HCT116 (cell line): ENCODE measurements around the gene DPYD. TPM values are rescaled to one million over a fixed set of nuclear protein-coding genes. Genes with fewer than 3 reads are reported as not detected.

Experiments
- ATAC-seq: fragments of 200-7000 bp; cut with Tn5 transposase; 2 replicates; pipeline ENCODE4 v1.9.1; 2020; ENCODE audit warnings: mild to moderate bottlenecking, moderate library complexity
- BruUV-seq: library from RNA; stranded (reverse); fragments of 400-500 nt; replicated peaks from 2 replicates; lab custom pipeline; 2021; lab: Mats Ljungman, UMichigan
- CTCF ChIA-PET: fragments of 300-600 bp; sonication (Branson Sonifier 250); formaldehyde crosslinking; loops from one replicate; lab custom pipeline; 2021; ENCODE audit warnings: antibody characterized with exemption; lab: Charles Lee
- POLR2A ChIA-PET: fragments of 300-600, 350-600 bp; sonication (Branson Sonifier 250); formaldehyde crosslinking; loops from one replicate; lab custom pipeline; 2021; ENCODE audit warnings: antibody characterized with exemption; lab: Charles Lee
- RAD21 ChIA-PET, 2 experiments: fragments of 300-600 bp; sonication (Branson Sonifier 250); formaldehyde crosslinking; loops; one replicate each; lab custom pipeline; 2023; ENCODE audit warnings: low total read pairs in 2 of 2; ENCODE audit not compliant: uncharacterized antibody in 2 of 2, unreplicated experiment in 2 of 2, low non-redundant PET in 1 of 2; lab: Charles Lee
- DNase-seq: peaks from one replicate; pipeline ENCODE4 v3.0.0-alpha.2; 2010; ENCODE audit warnings: low read depth, low spot score
- H2AFZ ChIP-seq: fragments of 200-600 bp; shearing (Covaris generic), sonication (generic); 2 replicates; pipeline ENCODE4 v1.6.1; 2017; ENCODE audit warnings: low read depth, mixed run types, mixed read lengths, antibody characterized with exemption, low read length; ENCODE audit not compliant: poor library complexity, severe bottlenecking
- H3K27ac ChIP-seq: 2 replicates; pipeline ENCODE4 v1.5.1; 2012; ENCODE audit warnings: low read depth, low read length
- H3K27me3 ChIP-seq: fragments of 200-600 bp; sonication (generic); 2 replicates; pipeline ENCODE4 v1.6.1; 2016; ENCODE audit warnings: mixed run types, low read length, mixed read lengths; ENCODE audit not compliant: insufficient read depth
- H3K36me3 ChIP-seq, 2 experiments: fragments of 200-500 bp in 1 of 2; fragments of 200-600 bp in 1 of 2; sonication (Bioruptor generic) in 1 of 2; sonication (generic) in 1 of 2; 2 replicates each; pipeline versions ENCODE4 v1.5.1 to v1.6.1; 2014 to 2016; ENCODE audit warnings: low read length in 2 of 2, inconsistent platforms in 1 of 2, mixed read lengths in 1 of 2, mixed run types in 1 of 2; ENCODE audit not compliant: insufficient read depth in 2 of 2, control insufficient read depth in 1 of 2
- H3K4me1 ChIP-seq, 2 experiments: fragments of 200-600 bp in 1 of 2; sonication (generic) in 1 of 2; 2 replicates each; pipeline versions ENCODE4 v1.5.1 to v1.6.1; 2012 to 2017; ENCODE audit warnings: low read length in 2 of 2, inconsistent platforms in 1 of 2, mild to moderate bottlenecking in 1 of 2, mixed read lengths in 1 of 2, mixed run types in 1 of 2, moderate library complexity in 1 of 2; ENCODE audit not compliant: insufficient read depth in 2 of 2, control insufficient read depth in 1 of 2
- H3K4me2 ChIP-seq: fragments of 200-600 bp; sonication (generic); 2 replicates; pipeline ENCODE4 v1.6.1; 2017; ENCODE audit warnings: mixed run types, low read length, mixed read lengths
- H3K4me3 ChIP-seq, 2 experiments: fragments of 200-600 bp in 1 of 2; sonication (generic) in 1 of 2; replicated peaks in 1 of 2; 2 replicates each; pipeline ENCODE4 v1.5.1; 2011 to 2016; ENCODE audit warnings: low read length in 2 of 2, control low read depth in 1 of 2, low read depth in 1 of 2, mild to moderate bottlenecking in 1 of 2, mixed read lengths in 1 of 2, mixed run types in 1 of 2
- H3K79me2 ChIP-seq: fragments of 200-600 bp; sonication (generic); 2 replicates; pipeline ENCODE4 v1.6.1; 2017; ENCODE audit warnings: mild to moderate bottlenecking, mixed run types, low read length, moderate library complexity, mixed read lengths; ENCODE audit not compliant: insufficient read depth
- H3K9ac ChIP-seq: fragments of 200-600 bp; sonication (generic); 2 replicates; pipeline ENCODE4 v1.6.1; 2016; ENCODE audit warnings: low read length, mixed read lengths
- H3K9me2 ChIP-seq: fragments of 200-600 bp; sonication (generic), shearing (Covaris generic); 2 replicates; pipeline ENCODE4 v1.6.1; 2017; ENCODE audit warnings: mixed run types, mild to moderate bottlenecking, moderate library complexity; ENCODE audit not compliant: insufficient read depth
- H3K9me3 ChIP-seq, 2 experiments: fragments of 200-500 bp in 1 of 2; fragments of 200-600 bp in 1 of 2; sonication (Bioruptor generic) in 1 of 2; sonication (generic) in 1 of 2; 2 replicates each; pipeline ENCODE4 v1.6.1; 2014 to 2017; ENCODE audit warnings: low read length in 2 of 2, mixed read lengths in 2 of 2, inconsistent platforms in 1 of 2, low read depth in 1 of 2, mild to moderate bottlenecking in 1 of 2, mixed run types in 1 of 2, moderate library complexity in 1 of 2; ENCODE audit not compliant: control insufficient read depth in 1 of 2, insufficient read depth in 1 of 2
- H4K20me1 ChIP-seq: fragments of 200-600 bp; sonication (generic), shearing (Covaris generic); 2 replicates; pipeline ENCODE4 v1.6.1; 2017; ENCODE audit warnings: mixed run types, mild to moderate bottlenecking, moderate library complexity; ENCODE audit not compliant: insufficient read depth
- CBX3 ChIP-seq: IDR thresholded peaks from 2 replicates; pipeline ENCODE4 v1.6.1; 2012; ENCODE audit warnings: low read depth
- CEBPB ChIP-seq: IDR thresholded peaks from 2 replicates; pipeline ENCODE4 v1.6.1; 2012; ENCODE audit warnings: low read depth
- EGR1 ChIP-seq: IDR thresholded peaks from 2 replicates; pipeline ENCODE4 v1.6.1; 2012; ENCODE audit warnings: low read depth
- ELF1 ChIP-seq: IDR thresholded peaks from 2 replicates; pipeline ENCODE4 v1.6.1; 2012; ENCODE audit warnings: low read depth, borderline replicate concordance
- EZH2 ChIP-seq: fragments of 200-600 bp; sonication (generic); IDR thresholded peaks from 2 replicates; pipeline ENCODE4 v1.6.1; 2017; ENCODE audit warnings: antibody characterized with exemption, mixed run types
- EZH2phosphoT487 ChIP-seq: fragments of 200-600 bp; IDR thresholded peaks from 2 replicates; pipeline ENCODE4 v1.6.1; 2018; ENCODE audit warnings: antibody characterized with exemption, borderline replicate concordance
- FOSL1 ChIP-seq: IDR thresholded peaks from 2 replicates; pipeline ENCODE4 v1.6.1; 2012; ENCODE audit warnings: low read depth
- JUND ChIP-seq: IDR thresholded peaks from 2 replicates; pipeline ENCODE4 v1.6.1; 2012
- POLR2AphosphoS5 ChIP-seq: IDR thresholded peaks from 2 replicates; pipeline ENCODE4 v1.6.1; 2011; ENCODE audit warnings: mild to moderate bottlenecking, low read depth, low read length, moderate library complexity
- SIN3A ChIP-seq: IDR thresholded peaks from 2 replicates; pipeline ENCODE4 v1.6.1; 2012; ENCODE audit warnings: low read depth
- SP1 ChIP-seq: IDR thresholded peaks from 2 replicates; pipeline ENCODE4 v1.6.1; 2012; ENCODE audit warnings: low read depth
- SRF ChIP-seq: IDR thresholded peaks from 2 replicates; pipeline ENCODE4 v1.6.1; 2012; ENCODE audit warnings: low read depth
- TCF7L2 ChIP-seq: IDR thresholded peaks from 2 replicates; pipeline ENCODE4 v1.7.0; 2011; ENCODE audit warnings: borderline replicate concordance, inconsistent platforms; ENCODE audit not compliant: insufficient read depth, insufficient read length; ENCODE audit errors: extremely low read depth
- YY1 ChIP-seq: IDR thresholded peaks from 2 replicates; pipeline ENCODE4 v1.6.1; 2011; ENCODE audit warnings: low read length, low read depth, moderate library complexity, mild to moderate bottlenecking; ENCODE audit not compliant: insufficient replicate concordance; ENCODE audit errors: extremely low read depth
- ZNF274 ChIP-seq: fragments of 200-500 bp; sonication (Bioruptor generic); IDR thresholded peaks from 2 replicates; pipeline ENCODE4 v1.6.1; 2014; ENCODE audit warnings: mild to moderate bottlenecking, low read depth, low read length, inconsistent platforms
- intact Hi-C: fragments of 100-400 bp; cut with micrococcal nuclease; formaldehyde crosslinking; loops from 2 replicates; pipeline ENCODE4 v1.10.0; 2022
- total RNA-seq: library from RNA; stranded (reverse); gene quantifications from one replicate; pipeline ENCODE4 v1.2.1, GENCODE V29; 2021; ENCODE audit not compliant: unreplicated experiment
- TF ChIP-seq, protein P1 (sequence below), 3 experiments: fragments of 200-600 bp in 1 of 3; sonication (generic) in 1 of 3; IDR thresholded peaks in 2 of 3; conservative IDR thresholded peaks in 1 of 3; 2 replicates each; pipeline ENCODE4 v1.5.1; 2012 to 2017; ENCODE audit warnings: low read depth in 2 of 3, low read length in 2 of 3, antibody characterized with exemption in 1 of 3, borderline replicate concordance in 1 of 3, control low read depth in 1 of 3, mild to moderate bottlenecking in 1 of 3, mixed read lengths in 1 of 3, mixed run types in 1 of 3, moderate library complexity in 1 of 3; ENCODE audit not compliant: insufficient read depth in 1 of 3
- TF ChIP-seq, protein P2 (sequence below): IDR thresholded peaks from 2 replicates; pipeline ENCODE4 v1.6.1; 2012
- TF ChIP-seq, protein P3 (sequence below): IDR thresholded peaks from 2 replicates; pipeline ENCODE4 v1.6.1; 2012; ENCODE audit warnings: low read depth

Gene DPYD
- total RNA-seq, 1 experiment from 2014 or later = 1.7 TPM

DNA sequence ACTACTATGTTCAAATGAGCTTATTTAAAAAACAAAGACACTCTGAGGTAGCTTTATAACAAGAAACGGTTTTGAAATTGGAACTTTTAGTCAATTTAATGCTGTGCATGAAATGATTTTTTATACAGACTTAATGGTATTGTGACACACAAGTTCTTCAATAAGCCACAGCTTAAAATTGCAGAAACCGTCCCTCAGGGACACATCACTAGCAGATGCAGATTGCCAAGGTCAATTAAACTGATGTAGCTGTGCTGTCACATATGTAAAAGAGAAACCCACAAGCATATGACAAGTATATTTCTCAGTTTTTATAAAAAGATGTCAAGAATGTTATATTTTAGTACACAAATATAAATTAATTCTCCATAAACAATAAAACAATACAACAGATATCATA, 366.9 kb downstream of the DPYD start:
- no peaks in the 10 kb centered on the region for H3K79me2 ChIP-seq
- H4K20me1 ChIP-seq = no peaks in the 10 kb centered on the region
- intact Hi-C loops = no loop called here
- no peak overlapping the region for H3K27ac ChIP-seq
- H3K27me3 ChIP-seq = no peaks in the 10 kb centered on the region
- no TSS peak for BruUV-seq
- no peaks in the 10 kb centered on the region for H3K36me3 ChIP-seq
- H3K4me3 ChIP-seq = no peak overlapping the region
- no peak for DNase-seq
- H3K4me1 ChIP-seq = no peaks in the 10 kb centered on the region
- H2AFZ ChIP-seq = no peak overlapping the region
- ChIA-PET POLR2A (no interaction called here), RAD21 (no interaction called here), CTCF (no interaction called here)
- no peaks in the 10 kb centered on the region for H3K9me3 ChIP-seq
- H3K4me2 ChIP-seq = no peak overlapping the region
- ATAC-seq = no peak
- TF ChIP-seq, protein P1, sequence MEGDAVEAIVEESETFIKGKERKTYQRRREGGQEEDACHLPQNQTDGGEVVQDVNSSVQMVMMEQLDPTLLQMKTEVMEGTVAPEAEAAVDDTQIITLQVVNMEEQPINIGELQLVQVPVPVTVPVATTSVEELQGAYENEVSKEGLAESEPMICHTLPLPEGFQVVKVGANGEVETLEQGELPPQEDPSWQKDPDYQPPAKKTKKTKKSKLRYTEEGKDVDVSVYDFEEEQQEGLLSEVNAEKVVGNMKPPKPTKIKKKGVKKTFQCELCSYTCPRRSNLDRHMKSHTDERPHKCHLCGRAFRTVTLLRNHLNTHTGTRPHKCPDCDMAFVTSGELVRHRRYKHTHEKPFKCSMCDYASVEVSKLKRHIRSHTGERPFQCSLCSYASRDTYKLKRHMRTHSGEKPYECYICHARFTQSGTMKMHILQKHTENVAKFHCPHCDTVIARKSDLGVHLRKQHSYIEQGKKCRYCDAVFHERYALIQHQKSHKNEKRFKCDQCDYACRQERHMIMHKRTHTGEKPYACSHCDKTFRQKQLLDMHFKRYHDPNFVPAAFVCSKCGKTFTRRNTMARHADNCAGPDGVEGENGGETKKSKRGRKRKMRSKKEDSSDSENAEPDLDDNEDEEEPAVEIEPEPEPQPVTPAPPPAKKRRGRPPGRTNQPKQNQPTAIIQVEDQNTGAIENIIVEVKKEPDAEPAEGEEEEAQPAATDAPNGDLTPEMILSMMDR (IDR thresholded peaks at IDR 0.05 in 2 of 3, conservative IDR thresholded peaks at IDR 0.05 in 1 of 3; ENCODE audit: borderline replicate concordance in 1 of 3, insufficient read depth in 1 of 3, low read depth in 2 of 3, low read length in 2 of 3) = no peak
- TF ChIP-seq EZH2 = no peak
- TF ChIP-seq SRF = no peak
- TF ChIP-seq, protein P2, sequence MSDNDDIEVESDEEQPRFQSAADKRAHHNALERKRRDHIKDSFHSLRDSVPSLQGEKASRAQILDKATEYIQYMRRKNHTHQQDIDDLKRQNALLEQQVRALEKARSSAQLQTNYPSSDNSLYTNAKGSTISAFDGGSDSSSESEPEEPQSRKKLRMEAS = no peak
- TF ChIP-seq, protein P3, sequence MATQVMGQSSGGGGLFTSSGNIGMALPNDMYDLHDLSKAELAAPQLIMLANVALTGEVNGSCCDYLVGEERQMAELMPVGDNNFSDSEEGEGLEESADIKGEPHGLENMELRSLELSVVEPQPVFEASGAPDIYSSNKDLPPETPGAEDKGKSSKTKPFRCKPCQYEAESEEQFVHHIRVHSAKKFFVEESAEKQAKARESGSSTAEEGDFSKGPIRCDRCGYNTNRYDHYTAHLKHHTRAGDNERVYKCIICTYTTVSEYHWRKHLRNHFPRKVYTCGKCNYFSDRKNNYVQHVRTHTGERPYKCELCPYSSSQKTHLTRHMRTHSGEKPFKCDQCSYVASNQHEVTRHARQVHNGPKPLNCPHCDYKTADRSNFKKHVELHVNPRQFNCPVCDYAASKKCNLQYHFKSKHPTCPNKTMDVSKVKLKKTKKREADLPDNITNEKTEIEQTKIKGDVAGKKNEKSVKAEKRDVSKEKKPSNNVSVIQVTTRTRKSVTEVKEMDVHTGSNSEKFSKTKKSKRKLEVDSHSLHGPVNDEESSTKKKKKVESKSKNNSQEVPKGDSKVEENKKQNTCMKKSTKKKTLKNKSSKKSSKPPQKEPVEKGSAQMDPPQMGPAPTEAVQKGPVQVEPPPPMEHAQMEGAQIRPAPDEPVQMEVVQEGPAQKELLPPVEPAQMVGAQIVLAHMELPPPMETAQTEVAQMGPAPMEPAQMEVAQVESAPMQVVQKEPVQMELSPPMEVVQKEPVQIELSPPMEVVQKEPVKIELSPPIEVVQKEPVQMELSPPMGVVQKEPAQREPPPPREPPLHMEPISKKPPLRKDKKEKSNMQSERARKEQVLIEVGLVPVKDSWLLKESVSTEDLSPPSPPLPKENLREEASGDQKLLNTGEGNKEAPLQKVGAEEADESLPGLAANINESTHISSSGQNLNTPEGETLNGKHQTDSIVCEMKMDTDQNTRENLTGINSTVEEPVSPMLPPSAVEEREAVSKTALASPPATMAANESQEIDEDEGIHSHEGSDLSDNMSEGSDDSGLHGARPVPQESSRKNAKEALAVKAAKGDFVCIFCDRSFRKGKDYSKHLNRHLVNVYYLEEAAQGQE = no peak
- no peak for TF ChIP-seq CBX3
- no peak for TF ChIP-seq TCF7L2
- TF ChIP-seq JUND = no peak
- no peak for TF ChIP-seq ZNF274
- no peak for TF ChIP-seq EZH2phosphoT487
- no peak for TF ChIP-seq SIN3A
- no peak for TF ChIP-seq POLR2AphosphoS5
- TF ChIP-seq CEBPB = no peak
- no peak for TF ChIP-seq FOSL1
- TF ChIP-seq EGR1 = no peak
- TF ChIP-seq YY1 = no peak
- TF ChIP-seq SP1 = no peak
- no peak for TF ChIP-seq ELF1
- no peaks in the 10 kb centered on the region for H3K9me2 ChIP-seq
- no peak overlapping the region for H3K9ac ChIP-seq
